CD4-positive, alpha-beta T cell treated with Interleukin-15 for 4 hours (primary cell): ENCODE data around the gene EML1.

Source experiments
- DNase-seq: peaks from one replicate; pipeline ENCODE4 v3.0.0-alpha.2; 2020; ENCODE audit warnings: low spot score

Gene EML1

DNA sequence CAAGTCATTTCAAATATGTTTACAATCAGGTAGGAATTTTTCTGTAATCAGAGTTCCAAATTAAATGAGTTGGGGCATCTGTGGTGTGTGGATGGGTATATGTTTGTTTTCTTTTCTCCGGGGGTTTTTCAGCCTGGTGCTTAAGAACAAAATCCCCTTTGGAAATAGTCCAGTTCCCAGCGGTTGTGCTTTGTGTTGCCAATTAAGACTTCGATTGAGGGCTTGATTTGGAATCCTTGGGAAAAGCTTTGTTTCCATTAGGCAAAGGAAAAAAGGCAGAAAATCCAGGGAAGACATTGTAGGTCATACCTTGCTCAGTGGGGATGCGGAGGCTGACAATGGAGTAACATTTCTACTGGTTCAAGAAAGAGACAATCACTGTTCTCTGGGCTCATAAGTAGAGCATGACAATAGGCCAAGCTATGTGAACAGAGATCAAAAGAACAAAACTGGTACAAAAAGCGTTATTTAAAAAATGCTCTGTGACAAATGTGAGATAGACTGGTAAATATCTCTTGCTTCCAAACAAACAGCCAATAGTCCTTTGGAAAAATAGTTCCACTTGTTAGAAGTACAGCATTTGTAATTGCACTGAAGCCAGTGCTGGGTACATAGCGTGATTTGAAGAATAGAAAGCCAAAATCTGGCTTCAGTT, 79.7 kb downstream of the EML1 start:
- no peak for DNase-seq

DNA sequence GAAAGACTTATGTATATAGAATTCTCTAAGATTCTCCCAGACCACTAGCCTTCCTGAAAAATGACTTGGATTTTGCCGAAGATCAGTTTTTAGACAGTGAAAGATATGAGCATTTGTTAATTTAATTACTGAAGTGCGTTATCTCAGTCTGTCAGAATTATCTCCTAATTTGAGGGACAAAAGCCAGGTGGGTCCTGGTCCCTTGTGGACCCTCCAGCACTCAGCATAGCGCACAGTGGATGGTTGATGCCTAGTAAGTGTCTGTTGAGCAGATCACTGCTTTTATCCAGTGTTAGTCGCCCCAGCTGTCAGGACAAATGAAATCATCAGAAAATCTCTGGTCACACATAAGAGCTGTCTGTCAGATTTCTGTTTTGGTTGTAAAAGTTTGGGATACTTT, 80.4 kb downstream of the EML1 start:
- no peak for DNase-seq

DNA sequence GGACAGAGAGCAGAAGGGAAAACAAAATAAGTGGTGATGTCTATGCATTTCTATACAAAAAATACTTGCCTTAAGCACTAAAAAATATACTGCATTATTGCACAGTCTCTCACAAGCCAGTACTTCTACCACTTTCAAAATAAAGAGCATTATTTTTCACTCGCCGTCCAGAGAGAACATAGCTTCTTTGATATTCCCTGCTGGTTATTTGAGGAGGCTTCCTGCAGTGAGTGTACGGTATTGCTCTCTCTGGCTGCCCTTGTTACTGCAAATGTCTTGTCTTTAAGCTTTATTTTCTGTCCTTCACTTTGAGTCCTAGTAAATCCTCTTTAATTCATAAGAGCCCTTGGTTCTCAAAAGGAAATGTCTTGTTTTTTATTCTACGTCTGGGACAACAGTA, 81.1 kb downstream of the EML1 start:
- no peak for DNase-seq

- DNase-seq: no peak
These were observed 82.2 kb downstream of the EML1 start for GRCh38 chr14:99875421-99875820.

GRCh38 chr14:99875836-99876235, 82.6 kb downstream of the EML1 start:
- no peak for DNase-seq

- DNase-seq: no peak
These were observed 83.2 kb downstream of the EML1 start for GRCh38 chr14:99876406-99876805.

DNA sequence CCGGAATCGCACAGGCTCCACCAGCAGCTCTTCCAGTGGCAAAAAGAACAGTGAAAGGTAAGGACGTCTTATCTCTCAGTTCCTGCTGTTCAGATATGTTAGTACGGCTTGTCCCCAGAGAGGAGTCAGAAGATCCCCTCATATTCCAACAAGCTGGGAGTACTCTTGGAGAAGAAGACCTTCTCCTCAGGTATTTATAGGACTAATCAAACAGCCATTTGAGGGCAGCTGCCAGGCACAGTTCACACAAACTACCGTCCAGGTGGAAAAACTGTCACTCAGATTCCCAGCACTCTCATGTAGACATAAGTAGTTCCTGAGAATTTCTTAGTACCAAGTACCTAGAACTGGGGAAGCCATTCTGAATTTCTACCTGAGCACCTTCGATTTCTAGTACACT, 85.3 kb downstream of the EML1 start:
- no peak for DNase-seq

- DNase-seq: no peak
These were observed 86.4 kb downstream of the EML1 start for GRCh38 chr14:99879401-99880295.

GRCh38 chr14:99880651-99881420, 87.6 kb downstream of the EML1 start:
- no peak for DNase-seq

GRCh38 chr14:99883866-99884650, 90.8 kb downstream of the EML1 start:
- no peak for DNase-seq

DNA sequence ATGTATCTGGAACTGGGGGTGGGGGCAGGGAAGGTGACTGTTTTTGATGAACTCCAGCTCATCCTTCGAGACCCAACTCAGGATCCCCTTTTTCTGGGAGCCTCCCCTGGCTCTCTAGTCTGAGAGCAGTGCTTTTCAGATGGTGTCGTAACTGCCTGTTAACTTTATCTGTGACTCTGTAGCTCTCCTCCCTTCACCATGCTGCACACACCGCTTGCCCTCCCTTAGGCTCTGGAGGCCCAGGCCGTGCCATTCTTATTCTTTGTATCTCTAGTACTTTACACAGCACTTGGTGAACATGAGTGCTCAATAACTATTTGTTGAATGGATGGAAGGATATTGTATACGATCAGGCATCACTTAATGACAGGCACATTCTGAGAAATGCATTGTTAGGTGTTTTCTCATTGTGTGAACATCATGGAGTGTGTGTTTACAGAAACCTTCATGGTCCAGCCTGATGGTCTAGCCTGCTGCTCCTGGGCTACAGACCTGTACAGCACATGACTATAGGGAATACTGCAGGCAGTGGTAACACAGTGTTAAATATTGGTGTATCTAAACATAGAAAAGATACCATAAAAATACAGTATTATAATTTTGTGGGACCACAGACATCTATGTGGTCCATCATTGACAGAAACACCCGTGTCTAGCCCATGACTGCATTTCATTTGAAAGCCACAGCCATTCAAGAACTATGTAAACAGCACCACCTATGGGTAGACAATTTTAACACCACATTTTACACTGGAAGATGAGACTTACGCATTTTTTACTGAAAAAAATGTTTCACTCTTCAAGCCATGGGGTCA, 91.8 kb downstream of the EML1 start:
- peak; percentile 65 for DNase-seq

- DNase-seq: no peak
These were observed 92.4 kb downstream of the EML1 start for GRCh38 chr14:99885649-99885958.

DNA sequence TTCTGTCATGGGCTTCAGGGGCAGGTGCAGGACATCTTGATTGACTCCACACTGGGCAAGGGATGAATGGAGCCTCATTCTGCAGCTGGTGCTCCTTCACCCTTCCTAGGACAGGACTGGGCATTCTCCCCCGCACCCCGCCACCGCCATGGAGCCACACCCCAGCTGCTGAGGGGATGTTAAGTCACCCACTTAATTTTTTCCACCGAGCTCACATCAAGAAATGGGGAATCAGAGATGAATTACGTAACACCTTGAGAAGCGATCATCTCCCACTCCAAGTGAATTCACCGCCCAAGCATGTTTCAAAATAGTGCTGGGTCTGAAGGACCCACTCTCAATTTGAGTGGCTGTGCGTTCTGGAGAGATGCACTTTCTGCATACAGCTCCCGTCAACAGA, 94.2 kb downstream of the EML1 start:
- DNase-seq: no peak

DNA sequence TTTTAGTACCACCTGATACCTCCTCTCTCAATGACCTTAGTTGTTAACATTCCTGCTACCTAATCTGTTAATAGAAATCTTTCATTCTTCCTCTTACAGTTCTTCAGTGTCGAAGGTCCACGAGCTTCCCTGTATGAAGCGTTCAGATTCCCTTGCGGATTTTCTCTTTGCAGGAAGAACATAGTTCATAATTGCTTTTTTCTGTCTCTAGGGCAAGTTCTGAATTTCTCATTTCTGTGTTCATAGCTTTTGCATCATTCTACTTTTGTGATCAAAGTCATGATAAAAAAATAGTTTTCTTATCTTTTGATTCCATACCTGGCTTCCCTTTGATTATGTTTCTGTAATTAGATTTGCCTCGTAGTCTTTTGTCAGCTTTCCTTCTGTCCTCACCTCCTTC, 94.9 kb downstream of the EML1 start:
- DNase-seq: no peak

GRCh38 chr14:99889268-99889667, 96.1 kb downstream of the EML1 start:
- DNase-seq: no peak

DNA sequence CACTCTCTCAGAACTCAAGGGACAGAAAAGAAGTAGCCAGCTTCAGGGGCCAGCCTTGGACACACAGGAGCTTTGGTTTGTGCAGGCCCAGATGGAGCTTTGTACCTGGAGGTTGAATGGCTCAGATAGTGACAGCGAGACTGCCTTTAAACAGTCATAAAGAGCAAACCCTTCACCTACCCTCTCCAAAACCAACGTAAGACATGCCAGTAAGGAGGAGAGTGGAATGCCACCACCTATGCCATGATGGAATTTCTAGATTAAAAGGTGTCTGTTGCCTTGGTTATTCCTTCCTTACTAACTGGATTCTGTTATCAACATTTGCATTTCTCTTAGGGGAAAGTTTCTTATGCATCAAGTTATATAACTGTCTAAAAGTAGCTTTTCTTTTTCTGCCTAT, 98.1 kb downstream of the EML1 start:
- no peak for DNase-seq

DNA sequence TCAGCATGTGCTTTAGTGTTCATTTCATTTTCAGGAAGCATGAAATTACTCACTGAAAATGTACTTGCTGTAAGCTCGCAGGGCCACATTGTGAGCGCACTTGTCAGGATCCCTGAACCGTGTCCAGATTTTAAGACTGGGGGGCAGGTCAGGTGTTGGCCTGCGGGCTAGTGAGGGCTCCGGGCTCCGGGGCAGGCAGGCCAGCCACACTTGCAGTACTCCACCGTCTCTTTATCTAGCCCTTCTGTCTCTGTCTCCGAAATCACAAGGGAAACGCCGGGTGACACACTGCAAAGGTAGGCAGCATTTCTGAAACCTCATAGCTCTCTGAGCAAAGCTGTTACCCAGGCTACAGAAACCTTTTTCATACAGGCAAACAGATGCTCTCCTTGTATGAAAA, 98.7 kb downstream of the EML1 start:
- DNase-seq: no peak

DNA sequence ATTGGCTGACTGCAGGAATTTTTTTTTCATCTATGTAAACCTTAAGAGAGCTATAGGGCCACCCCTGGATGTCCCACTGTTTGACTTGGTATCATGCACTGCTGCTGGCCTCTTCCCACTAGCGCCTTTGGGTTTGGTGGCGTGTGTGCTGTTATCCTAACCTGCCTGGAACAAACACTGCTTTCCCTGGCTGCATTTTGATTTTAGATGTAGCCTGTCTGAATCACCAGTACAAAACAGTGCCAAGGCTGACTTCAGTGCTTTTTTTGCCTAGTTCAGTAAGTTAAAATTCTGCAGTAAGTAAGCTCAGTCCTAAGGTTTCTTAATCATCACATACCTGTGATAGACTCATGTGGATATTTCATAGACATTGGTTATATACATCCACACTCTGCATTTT, 99.2 kb downstream of the EML1 start:
- DNase-seq: no peak

DNA sequence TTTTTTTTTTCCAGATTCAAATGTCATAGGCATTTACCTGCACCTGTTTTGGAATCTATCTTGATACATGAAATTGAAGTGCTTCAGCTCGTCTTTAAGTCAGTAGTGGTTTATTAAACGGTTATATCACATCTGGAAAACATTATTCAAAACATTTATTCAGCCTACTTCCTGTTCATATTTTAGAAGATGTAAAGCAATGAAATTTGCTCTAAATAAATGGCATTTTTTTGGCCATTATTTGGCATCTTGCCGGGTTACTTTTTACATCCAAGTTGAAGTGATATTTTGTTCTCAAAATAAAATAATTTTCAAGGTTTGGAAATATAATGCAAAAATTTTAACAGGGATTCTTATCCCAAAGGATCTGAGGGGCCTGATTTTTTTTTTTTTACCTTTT, 103.1 kb downstream of the EML1 start:
- no peak for DNase-seq

DNA sequence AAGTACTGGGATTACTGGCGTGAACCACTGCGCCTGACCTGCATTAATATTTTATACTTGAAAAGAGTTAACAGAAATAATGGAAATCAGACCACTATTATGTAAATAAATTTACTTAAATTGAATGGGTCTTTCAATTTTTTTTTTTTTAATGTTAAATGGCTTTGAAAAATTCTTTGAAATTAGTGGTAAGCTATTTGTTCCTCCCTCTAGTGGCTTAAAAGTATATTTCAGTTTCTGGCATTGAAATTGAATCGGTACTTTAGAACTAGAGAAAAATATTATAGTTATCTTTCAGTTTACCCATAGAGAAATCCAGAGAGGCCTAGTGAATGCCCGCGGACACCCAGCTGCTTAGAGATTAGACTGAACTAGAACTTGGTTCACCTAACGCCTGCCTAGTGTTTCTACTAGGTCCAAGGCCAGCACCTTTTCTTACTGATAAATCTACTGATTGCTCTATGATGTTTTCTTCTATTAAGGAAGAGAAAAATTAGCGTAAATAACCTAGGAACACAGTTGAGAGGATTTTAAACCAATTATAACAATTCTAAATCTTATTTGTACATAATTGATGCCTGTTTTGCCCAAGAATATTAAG, 106.5 kb downstream of the EML1 start:
- peak; percentile 4 for DNase-seq

GRCh38 chr14:99902925-99903324, 109.7 kb downstream of the EML1 start:
- no peak for DNase-seq
